SH-SY5Y (cell line): Measurements from ENCODE around the gene SUSD3.

Experiments used
- GATA2 ChIP-seq: IDR thresholded peaks from 2 replicates; pipeline ENCODE4 v1.6.1; 2011; ENCODE audit warnings: mild to moderate bottlenecking, low read depth, low read length
- GATA3 ChIP-seq: IDR thresholded peaks from 2 replicates; pipeline ENCODE4 v1.6.1; 2011; ENCODE audit warnings: low read depth, mild to moderate bottlenecking, low read length, moderate library complexity

- TF ChIP-seq GATA2 (no peak), GATA3 (no peak)
Observed at GRCh38 chr9:93115486-93116071, 57.1 kb downstream of the SUSD3 start.
